NT2/D1 (cell line): Measurements from ENCODE around the gene APC2.

Source experiments
- SUZ12 ChIP-seq: IDR thresholded peaks from 2 replicates; pipeline ENCODE4 v1.6.1; 2011; ENCODE audit not compliant: insufficient read length, insufficient read depth; ENCODE audit errors: extremely low read depth
- YY1 ChIP-seq: IDR thresholded peaks from 2 replicates; pipeline ENCODE4 v1.6.1; 2011; ENCODE audit not compliant: insufficient read length, insufficient read depth
- ZNF274 ChIP-seq: IDR thresholded peaks from 2 replicates; pipeline ENCODE4 v1.6.1; 2011; ENCODE audit warnings: mild to moderate bottlenecking, low read depth, low read length

GRCh38 chr19:1508507-1508856, 58.6 kb downstream of the APC2 start:
- no peak for TF ChIP-seq ZNF274
- TF ChIP-seq YY1, result no peak
- no peak for TF ChIP-seq SUZ12
